ENCODE results near the gene KERA.
"Not testable (repeated sequence)": the region's sequence is repeated elsewhere in the genome, so short reads cannot be mapped to it uniquely, and the experiment has no call there.

Gene KERA
- total RNA-seq: 0 reads per million in 2 donors

GRCh38 chr12:91057368-91058165 lies at the start of gene KERA:
KERA (minus strand) TSS chr12:91058024; CDS start chr12:91056281, 1,743 bp downstream.
- no peak for DNase-seq

GRCh38 chr12:91106283-91106682 lies 48.5 kb upstream of the KERA start:
- no peak for DNase-seq

- DNase-seq: no peak
These were observed 48.0 kb upstream of the KERA start for GRCh38 chr12:91105807-91106206.

- DNase-seq: no peak
These were observed 47.1 kb upstream of the KERA start for GRCh38 chr12:91104812-91105466.

GRCh38 chr12:91103624-91104023 lies 45.8 kb upstream of the KERA start:
- DNase-seq: no peak

GRCh38 chr12:91103101-91103500 lies 45.3 kb upstream of the KERA start:
- DNase-seq: no peak

GRCh38 chr12:91100906-91101305 lies 43.1 kb upstream of the KERA start:
- DNase-seq: no peak

GRCh38 chr12:91099836-91100235 lies 42.0 kb upstream of the KERA start:
- no peak for DNase-seq

GRCh38 chr12:91099341-91099740 lies 41.5 kb upstream of the KERA start:
- no peak for DNase-seq

GRCh38 chr12:91098941-91099340 lies 41.1 kb upstream of the KERA start:
- no peak for DNase-seq

- no peak for DNase-seq
These were observed 40.6 kb upstream of the KERA start for GRCh38 chr12:91098461-91098860.

- DNase-seq: no peak
These were observed 37.1 kb upstream of the KERA start for GRCh38 chr12:91094957-91095356.

- no peak for DNase-seq
These were observed 36.3 kb upstream of the KERA start for GRCh38 chr12:91094032-91094662.

GRCh38 chr12:91093341-91093740 lies 35.5 kb upstream of the KERA start:
- no peak for DNase-seq

GRCh38 chr12:91091916-91092715 lies 34.3 kb upstream of the KERA start:
- DNase-seq: peak in 1 of 5 experiments; percentile 7

GRCh38 chr12:91089953-91090352 lies 32.1 kb upstream of the KERA start:
- DNase-seq: not testable (repeated sequence)

- DNase-seq: no peak
These were observed 22.2 kb upstream of the KERA start for GRCh38 chr12:91080041-91080440.

- no peak for DNase-seq
These were observed 20.7 kb upstream of the KERA start for GRCh38 chr12:91078501-91078900.

GRCh38 chr12:91077228-91077954 lies 19.6 kb upstream of the KERA start:
- no peak for DNase-seq

- no peak for DNase-seq
These were observed 17.0 kb upstream of the KERA start for GRCh38 chr12:91074851-91075250.

- DNase-seq: no peak
These were observed 16.4 kb upstream of the KERA start for GRCh38 chr12:91074154-91074709.

GRCh38 chr12:91073426-91073825 lies 15.6 kb upstream of the KERA start:
- no peak for DNase-seq

All from T-helper 2 cell (primary cell).